Adrenal gland (tissue), 5 donors: ENCODE results near the gene IL10.

Experiments
- POLR2A ChIP-seq, 2 donors: fragments of 450-650 bp; IDR thresholded peaks; one replicate each; pipeline ENCODE4 v1.6.1; 2017; ENCODE audit warnings: antibody characterized with exemption in 2 of 2, mild to moderate bottlenecking in 2 of 2, moderate library complexity in 1 of 2
- TF ChIP-seq, protein P1 (sequence below), 6 experiments: fragments of 450-650 bp in 4 of 6; fragments of 200-600 bp in 2 of 6; sonication (generic) in 1 of 6; IDR thresholded peaks; 1 replicate in 5 of 6; 2 replicates in 1 of 6; pipeline versions ENCODE4 v1.5.1 to v1.8.0; 2016 to 2021; ENCODE audit warnings: antibody characterized with exemption in 6 of 6, mild to moderate bottlenecking in 2 of 6, moderate library complexity in 1 of 6
- donor health status: DM: no; HTN: no; CAD: no.

- TF ChIP-seq, protein P1, sequence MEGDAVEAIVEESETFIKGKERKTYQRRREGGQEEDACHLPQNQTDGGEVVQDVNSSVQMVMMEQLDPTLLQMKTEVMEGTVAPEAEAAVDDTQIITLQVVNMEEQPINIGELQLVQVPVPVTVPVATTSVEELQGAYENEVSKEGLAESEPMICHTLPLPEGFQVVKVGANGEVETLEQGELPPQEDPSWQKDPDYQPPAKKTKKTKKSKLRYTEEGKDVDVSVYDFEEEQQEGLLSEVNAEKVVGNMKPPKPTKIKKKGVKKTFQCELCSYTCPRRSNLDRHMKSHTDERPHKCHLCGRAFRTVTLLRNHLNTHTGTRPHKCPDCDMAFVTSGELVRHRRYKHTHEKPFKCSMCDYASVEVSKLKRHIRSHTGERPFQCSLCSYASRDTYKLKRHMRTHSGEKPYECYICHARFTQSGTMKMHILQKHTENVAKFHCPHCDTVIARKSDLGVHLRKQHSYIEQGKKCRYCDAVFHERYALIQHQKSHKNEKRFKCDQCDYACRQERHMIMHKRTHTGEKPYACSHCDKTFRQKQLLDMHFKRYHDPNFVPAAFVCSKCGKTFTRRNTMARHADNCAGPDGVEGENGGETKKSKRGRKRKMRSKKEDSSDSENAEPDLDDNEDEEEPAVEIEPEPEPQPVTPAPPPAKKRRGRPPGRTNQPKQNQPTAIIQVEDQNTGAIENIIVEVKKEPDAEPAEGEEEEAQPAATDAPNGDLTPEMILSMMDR (IDR thresholded peaks at IDR 0.05): peak; percentile 60 to 72 (median 66)
- no peak for TF ChIP-seq POLR2A (IDR thresholded peaks at IDR 0.05)
Observed at GRCh38 chr1:206734499-206735142, 37.7 kb downstream of the IL10 start.
